Activated CD4-positive, alpha-beta T cell treated with anti-CD3 and anti-CD28 coated beads for 48 hours (primary cell): ENCODE measurements around the gene ADK.

Experiments
- DNase-seq: peaks from one replicate; pipeline ENCODE4 v3.0.0-alpha.2; 2020

ADK gene

GRCh38 chr10:74634995-74635536, 484.0 kb downstream of the ADK start:
- no peak for DNase-seq

- DNase-seq, result no peak
Observed at GRCh38 chr10:74635655-74636054, 484.6 kb downstream of the ADK start.

- DNase-seq, result no peak
Observed at GRCh38 chr10:74637685-74638084, 486.7 kb downstream of the ADK start.

GRCh38 chr10:74640134-74640921, 489.3 kb downstream of the ADK start:
- no peak for DNase-seq

- no peak for DNase-seq
Observed at GRCh38 chr10:74641659-74642058, 490.6 kb downstream of the ADK start.

GRCh38 chr10:74642901-74643595, 492.0 kb downstream of the ADK start:
- DNase-seq, result no peak

GRCh38 chr10:74643596-74643975, 492.6 kb downstream of the ADK start:
- DNase-seq, result no peak

GRCh38 chr10:74644738-74645137, 493.7 kb downstream of the ADK start:
- DNase-seq, result no peak

- DNase-seq, result no peak
Observed at GRCh38 chr10:74645692-74646091, 494.7 kb downstream of the ADK start.

GRCh38 chr10:74650613-74651012, 499.6 kb downstream of the ADK start:
- DNase-seq, result no peak

GRCh38 chr10:74651565-74651964, 500.5 kb downstream of the ADK start:
- DNase-seq, result no peak

GRCh38 chr10:74652664-74653063, 501.6 kb downstream of the ADK start:
- no peak for DNase-seq

- DNase-seq, result no peak
Observed at GRCh38 chr10:74658511-74658910, 507.5 kb downstream of the ADK start.

- no peak for DNase-seq
Observed at GRCh38 chr10:74662635-74663034, 511.6 kb downstream of the ADK start.

GRCh38 chr10:74669210-74669609, 518.2 kb downstream of the ADK start:
- DNase-seq, result no peak

GRCh38 chr10:74671716-74672115, 520.7 kb downstream of the ADK start:
- no peak for DNase-seq

GRCh38 chr10:74672430-74673165, 521.6 kb downstream of the ADK start:
- no peak for DNase-seq

- DNase-seq, result no peak
Observed at GRCh38 chr10:74674927-74675326, 523.9 kb downstream of the ADK start.

GRCh38 chr10:74675484-74675883, 524.5 kb downstream of the ADK start:
- no peak for DNase-seq

GRCh38 chr10:74677951-74678350, 526.9 kb downstream of the ADK start:
- no peak for DNase-seq

- no peak for DNase-seq
Observed at GRCh38 chr10:74681917-74682627, 531.1 kb downstream of the ADK start.

GRCh38 chr10:74683067-74683466, 532.0 kb downstream of the ADK start:
- DNase-seq, result no peak
